Activated naive CD8-positive, alpha-beta T cell treated with anti-CD3 and anti-CD28 coated beads, Interleukin-2, amount 50 U/mL, for 24 hours (primary cell): ENCODE data around the gene MAN1B1.
A peak's percentile ranks its signal among the peaks of the same experiment; 100 is the strongest.

Source experiments
- ATAC-seq: fragments of 150-1000 bp; cut with Tn5 transposase; one replicate; pipeline ENCODE4 v1.10.0; 2021
- DNase-seq: peaks from one replicate; pipeline ENCODE4 v3.0.0; 2021
- H3K27ac Mint-ChIP-seq: one replicate; pipeline ENCODE4 v1.8.0; 2021; ENCODE audit warnings: mild to moderate bottlenecking, mixed read lengths
- H3K27me3 Mint-ChIP-seq: one replicate; pipeline ENCODE4 v1.8.0; 2021; ENCODE audit warnings: mixed read lengths
- H3K36me3 Mint-ChIP-seq: one replicate; pipeline ENCODE4 v1.8.0; 2021; ENCODE audit warnings: low read depth, mixed read lengths
- H3K4me1 Mint-ChIP-seq: one replicate; pipeline ENCODE4 v1.8.0; 2021; ENCODE audit warnings: mixed read lengths
- H3K4me3 Mint-ChIP-seq: one replicate; pipeline ENCODE4 v1.8.0; 2021; ENCODE audit warnings: mild to moderate bottlenecking, moderate library complexity, mixed read lengths
- H3K9me3 Mint-ChIP-seq: one replicate; pipeline ENCODE4 v1.8.0; 2021; ENCODE audit warnings: mixed read lengths

The MAN1B1 gene

GRCh38 chr9:137048655-137049543, 37.9 kb upstream of the MAN1B1 start:
- ATAC-seq (no peak), DNase-seq (no peak)
- Mint-ChIP-seq H3K4me1 (peaks cover 18% of the 10 kb centered on the region), H3K27me3 (peaks cover 53% of the 10 kb centered on the region), H3K27ac (no peak overlapping the region), H3K36me3 (no peaks in the 10 kb centered on the region), H3K9me3 (no peaks in the 10 kb centered on the region), H3K4me3 (no peak overlapping the region)

GRCh38 chr9:137049544-137050449, 37.0 kb upstream of the MAN1B1 start:
- ATAC-seq (peak; percentile 57), DNase-seq (peak; percentile 77)
- no peaks in the 10 kb centered on the region for H3K36me3 Mint-ChIP-seq
- H3K27ac Mint-ChIP-seq, result no peak overlapping the region
- H3K4me3 Mint-ChIP-seq, result no peak overlapping the region
- peaks cover 45% of the 10 kb centered on the region for H3K27me3 Mint-ChIP-seq
- H3K9me3 Mint-ChIP-seq, result no peaks in the 10 kb centered on the region
- H3K4me1 Mint-ChIP-seq, result peaks cover 9% of the 10 kb centered on the region

DNA sequence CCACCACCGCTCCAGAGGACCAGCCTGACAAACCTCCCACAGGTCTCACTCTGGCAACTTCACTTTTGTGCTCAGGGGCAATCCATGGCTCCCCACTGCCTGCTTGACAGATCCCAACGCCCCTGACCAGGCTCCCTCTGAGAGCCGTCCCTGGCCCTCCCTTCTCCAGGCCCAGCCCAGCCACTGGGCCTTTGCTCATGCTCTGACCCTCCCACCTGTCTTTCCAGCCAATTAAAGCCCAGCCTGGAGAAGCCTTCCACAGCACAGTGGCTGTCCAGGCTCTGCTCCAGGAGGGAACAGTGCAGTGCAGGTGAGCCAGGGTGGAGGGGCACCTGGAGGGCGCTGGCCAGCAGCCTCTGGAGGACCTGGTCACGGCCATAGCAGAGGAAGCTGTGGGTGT, 36.2 kb upstream of the MAN1B1 start:
- no peaks in the 10 kb centered on the region for H3K36me3 Mint-ChIP-seq
- no peak overlapping the region for H3K4me3 Mint-ChIP-seq
- H3K4me1 Mint-ChIP-seq, result peaks cover 4% of the 10 kb centered on the region
- no peak for ATAC-seq
- no peak for DNase-seq
- peaks cover 40% of the 10 kb centered on the region for H3K27me3 Mint-ChIP-seq
- no peak overlapping the region for H3K27ac Mint-ChIP-seq
- no peaks in the 10 kb centered on the region for H3K9me3 Mint-ChIP-seq

- Mint-ChIP-seq H3K27ac (no peak overlapping the region), H3K4me1 (peaks cover 4% of the 10 kb centered on the region), H3K36me3 (no peaks in the 10 kb centered on the region), H3K27me3 (peaks cover 40% of the 10 kb centered on the region), H3K9me3 (no peaks in the 10 kb centered on the region), H3K4me3 (no peak overlapping the region)
- DNase-seq (no peak), ATAC-seq (no peak)
These were observed 35.5 kb upstream of the MAN1B1 start for GRCh38 chr9:137051145-137051724.

- Mint-ChIP-seq H3K27me3 (peaks cover 32% of the 10 kb centered on the region), H3K4me3 (no peak overlapping the region), H3K9me3 (no peaks in the 10 kb centered on the region), H3K27ac (no peak overlapping the region), H3K4me1 (no peaks in the 10 kb centered on the region), H3K36me3 (no peaks in the 10 kb centered on the region)
- DNase-seq (no peak), ATAC-seq (no peak)
These were observed 34.5 kb upstream of the MAN1B1 start for GRCh38 chr9:137052293-137052692.

- Mint-ChIP-seq H3K4me1 (no peaks in the 10 kb centered on the region), H3K4me3 (no peak overlapping the region), H3K27me3 (peaks cover 23% of the 10 kb centered on the region), H3K36me3 (no peaks in the 10 kb centered on the region), H3K27ac (no peak overlapping the region), H3K9me3 (no peaks in the 10 kb centered on the region)
- ATAC-seq (no peak), DNase-seq (no peak)
These were observed 33.5 kb upstream of the MAN1B1 start for GRCh38 chr9:137052998-137053943.

DNA sequence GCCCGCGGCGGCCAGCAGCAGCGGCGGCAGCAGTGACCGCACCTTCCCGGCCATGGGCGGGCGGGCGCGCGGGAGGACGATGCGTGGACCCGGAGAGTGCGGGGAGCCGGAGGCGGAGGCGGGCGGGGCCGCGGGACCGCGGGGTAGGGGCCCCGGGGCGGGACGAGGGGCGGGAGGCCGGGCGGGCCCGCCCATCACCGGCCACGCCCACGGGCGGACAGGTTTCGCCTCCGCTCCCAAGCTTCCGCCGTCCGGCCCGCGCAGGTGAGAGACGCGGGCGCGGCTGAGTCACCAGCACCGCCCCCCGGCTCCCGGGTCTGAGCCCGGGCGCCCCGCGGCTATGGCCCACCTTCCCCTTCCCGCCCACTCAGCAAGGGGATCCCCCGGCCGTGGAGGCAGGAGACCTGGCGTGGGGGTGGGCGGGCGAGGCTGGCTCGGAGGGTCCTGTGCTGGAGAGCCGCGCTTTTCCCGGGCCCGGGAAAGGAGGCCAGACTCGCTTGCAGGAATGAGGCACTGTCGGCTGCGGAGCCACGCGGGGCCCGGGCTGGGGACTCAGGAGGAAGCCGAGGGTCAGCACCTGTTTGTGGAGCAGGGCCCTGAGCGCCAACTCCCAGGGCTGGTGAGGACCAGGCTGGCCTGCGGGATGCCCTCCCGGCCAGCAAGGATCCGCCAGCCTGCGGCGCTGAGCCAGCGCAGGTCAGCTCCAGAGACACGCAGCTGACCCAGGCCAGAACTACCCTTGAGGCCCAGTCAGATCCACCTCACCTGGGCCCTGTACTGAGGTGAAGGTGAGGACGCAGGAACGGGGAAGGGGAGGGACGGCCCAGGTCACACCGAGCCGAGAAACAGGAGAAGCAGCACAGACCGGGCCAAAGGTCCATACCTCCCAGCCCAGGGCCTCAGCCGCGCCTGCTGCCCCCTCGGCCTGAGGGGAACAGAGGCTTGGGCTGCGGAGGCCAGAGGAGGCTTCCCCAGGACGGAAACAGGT, 32.5 kb upstream of the MAN1B1 start, which contains the start of gene ENTPD2:
ENTPD2 (minus strand) TSS at position 118 of the 988 bp plus-strand sequence; CDS start at position 54, 64 bp downstream.
- Mint-ChIP-seq H3K4me3 (no peak within 1 kb of the TSS), H3K4me1 (no peaks in the 10 kb centered on the region), H3K36me3 (no peaks in the 10 kb centered on the region), H3K9me3 (no peaks in the 10 kb centered on the region), H3K27me3 (peaks cover 23% of the 10 kb centered on the region), H3K27ac (no peak within 1 kb of the TSS)
- DNase-seq (peak; percentile 45), ATAC-seq (peak; percentile 13)

- Mint-ChIP-seq H3K27me3 (peaks cover 17% of the 10 kb centered on the region), H3K4me1 (no peaks in the 10 kb centered on the region)
These were observed 31.8 kb upstream of the MAN1B1 start for GRCh38 chr9:137054932-137055384.

GRCh38 chr9:137055385-137056364, 31.1 kb upstream of the MAN1B1 start:
- Mint-ChIP-seq H3K36me3 (no peaks in the 10 kb centered on the region), H3K4me1 (no peaks in the 10 kb centered on the region), H3K27ac (no peak overlapping the region), H3K9me3 (no peaks in the 10 kb centered on the region), H3K27me3 (peaks cover 12% of the 10 kb centered on the region), H3K4me3 (no peak overlapping the region)
- ATAC-seq (no peak), DNase-seq (no peak)

More at GRCh38 chr9:137054932-137055384, 31.8 kb upstream of the MAN1B1 start:
- Mint-ChIP-seq H3K9me3 (no peaks in the 10 kb centered on the region), H3K27ac (no peak overlapping the region), H3K36me3 (no peaks in the 10 kb centered on the region), H3K4me3 (no peak overlapping the region)
- ATAC-seq (no peak), DNase-seq (no peak)

- H3K27me3 Mint-ChIP-seq, result peaks cover 6% of the 10 kb centered on the region
- H3K9me3 Mint-ChIP-seq, result no peaks in the 10 kb centered on the region
- ATAC-seq (no peak), DNase-seq (no peak)
- no peaks in the 10 kb centered on the region for H3K36me3 Mint-ChIP-seq
- no peak overlapping the region for H3K4me3 Mint-ChIP-seq
- H3K4me1 Mint-ChIP-seq, result no peaks in the 10 kb centered on the region
- no peak overlapping the region for H3K27ac Mint-ChIP-seq
These were observed 29.9 kb upstream of the MAN1B1 start for GRCh38 chr9:137056739-137057415.

- H3K4me1 Mint-ChIP-seq, result no peaks in the 10 kb centered on the region
- H3K27ac Mint-ChIP-seq, result no peak overlapping the region
- DNase-seq (no peak), ATAC-seq (no peak)
- H3K9me3 Mint-ChIP-seq, result no peaks in the 10 kb centered on the region
- H3K4me3 Mint-ChIP-seq, result no peak overlapping the region
- no peaks in the 10 kb centered on the region for H3K36me3 Mint-ChIP-seq
- peaks cover 5% of the 10 kb centered on the region for H3K27me3 Mint-ChIP-seq
These were observed 29.2 kb upstream of the MAN1B1 start for GRCh38 chr9:137057545-137057944.
